H1 (cell line): Measurements from ENCODE around the gene CACNA1C. TPM values are rescaled to one million over a fixed set of nuclear protein-coding genes. Genes with fewer than 3 reads are reported as not detected.

Experiments used
- FOSL1 ChIP-seq: IDR thresholded peaks from 2 replicates; pipeline ENCODE4 v1.6.1; 2011; ENCODE audit warnings: mild to moderate bottlenecking, low read depth, low read length, moderate library complexity; ENCODE audit not compliant: insufficient read depth
- JUND ChIP-seq: IDR thresholded peaks from 2 replicates; pipeline ENCODE4 v1.6.1; 2011; ENCODE audit warnings: mild to moderate bottlenecking, improper control_type of control experiment, low read length
- RAD21 ChIP-seq, 2 experiments: IDR thresholded peaks in 1 of 2; conservative IDR thresholded peaks in 1 of 2; 2 replicates each; pipeline ENCODE4 v1.6.1; 2011; ENCODE audit warnings: low read depth in 2 of 2, low read length in 2 of 2, improper control_type of control experiment in 1 of 2, inconsistent platforms in 1 of 2, mild to moderate bottlenecking in 1 of 2, moderate library complexity in 1 of 2
- RXRA ChIP-seq: IDR thresholded peaks from 2 replicates; pipeline ENCODE4 v1.6.1; 2011; ENCODE audit warnings: low read depth, mild to moderate bottlenecking, low read length, moderate library complexity; ENCODE audit not compliant: insufficient read depth
- SAP30 ChIP-seq: fragments of 300-600 bp; sonication (generic); IDR thresholded peaks from 2 replicates; pipeline ENCODE4 v1.7.1; 2012; ENCODE audit warnings: low read length, moderate library complexity, mild to moderate bottlenecking, inconsistent platforms; ENCODE audit not compliant: insufficient read depth, insufficient replicate concordance
- SRF ChIP-seq: IDR thresholded peaks from 2 replicates; pipeline ENCODE4 v1.6.1; 2011; ENCODE audit warnings: mild to moderate bottlenecking, low read depth, low read length, moderate library complexity
- polyA plus RNA-seq, 7 experiments: library from polyadenylated mRNA; depleted of rRNA in 3 of 7; stranded (reverse) in 5 of 7; unstranded in 2 of 7; fragments of >200 nt in 5 of 7; fragments of 200-250 nt in 2 of 7; gene quantifications; 1 replicate in 5 of 7; 2 replicates in 1 of 7; 4 replicates in 1 of 7; pipeline versions ENCODE4 v1.2.1 to v1.2.3, GENCODE V29; 2011 to 2013; ENCODE audit warnings: missing spikeins in 2 of 7, mixed read lengths in 2 of 7
- total RNA-seq: library from RNA; stranded (reverse); fragmentation: NEBNext Ultra II Directional; extraction: Animal tissue kit (Norgen Biotek cat#: 25700); gene quantifications from 2 replicates; pipeline ENCODE4 v1.2.1, GENCODE V29; 2021
- TF ChIP-seq, protein P1 (sequence below): IDR thresholded peaks from 2 replicates; pipeline ENCODE4 v1.6.1; 2012; ENCODE audit warnings: low read length, inconsistent platforms

CACNA1C gene
- total and polyA plus RNA-seq, 2 of the 8 experiments (the other 6 are each of a cell fraction or from before 2014, with no cell fraction given): 1.3 TPM

DNA sequence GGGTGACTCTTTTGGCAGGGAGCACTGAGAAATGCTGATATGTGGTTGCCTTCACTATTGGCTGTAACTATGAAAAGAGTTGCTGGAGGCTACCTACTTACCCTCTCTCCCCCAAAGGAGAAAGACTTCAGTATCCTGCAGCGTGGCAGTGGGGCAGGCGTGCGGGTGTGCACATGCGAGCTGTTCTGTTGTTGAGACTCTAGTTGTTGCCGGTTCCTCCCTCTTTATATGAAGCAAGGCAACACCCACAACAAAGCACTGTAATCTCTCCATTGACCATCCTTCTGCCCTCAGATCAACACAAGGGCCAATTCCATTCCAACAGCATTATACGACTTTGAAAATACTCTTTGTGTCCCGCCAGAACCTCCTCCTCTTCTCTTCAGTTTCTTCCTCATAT lies 259.4 kb downstream of the CACNA1C start (continued):
- TF ChIP-seq FOSL1 (no peak), RAD21 (IDR thresholded peaks at IDR 0.05 in 1 of 2, conservative IDR thresholded peaks at IDR 0.05 in 1 of 2; ENCODE audit: low read depth in 2 of 2, low read length in 2 of 2) (no peak), JUND (no peak), SAP30 (no peak), RXRA (no peak), SRF (no peak)
- TF ChIP-seq, protein P1, sequence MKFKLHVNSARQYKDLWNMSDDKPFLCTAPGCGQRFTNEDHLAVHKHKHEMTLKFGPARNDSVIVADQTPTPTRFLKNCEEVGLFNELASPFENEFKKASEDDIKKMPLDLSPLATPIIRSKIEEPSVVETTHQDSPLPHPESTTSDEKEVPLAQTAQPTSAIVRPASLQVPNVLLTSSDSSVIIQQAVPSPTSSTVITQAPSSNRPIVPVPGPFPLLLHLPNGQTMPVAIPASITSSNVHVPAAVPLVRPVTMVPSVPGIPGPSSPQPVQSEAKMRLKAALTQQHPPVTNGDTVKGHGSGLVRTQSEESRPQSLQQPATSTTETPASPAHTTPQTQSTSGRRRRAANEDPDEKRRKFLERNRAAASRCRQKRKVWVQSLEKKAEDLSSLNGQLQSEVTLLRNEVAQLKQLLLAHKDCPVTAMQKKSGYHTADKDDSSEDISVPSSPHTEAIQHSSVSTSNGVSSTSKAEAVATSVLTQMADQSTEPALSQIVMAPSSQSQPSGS: no peak
